CD14-positive monocyte (primary cell): ENCODE measurements around the gene BZW1. TPM values are rescaled to one million over a fixed set of nuclear protein-coding genes. Genes with fewer than 3 reads are reported as not detected.

ENCODE experiments used
- DNase-seq, 3 donors: peaks; one replicate each; pipeline ENCODE4 v3.0.0-alpha.2; 2011 to 2022
- H2AFZ ChIP-seq: 2 replicates; pipeline ENCODE4 v1.6.0; 2012; ENCODE audit warnings: mild to moderate bottlenecking, low read depth, low read length, inconsistent platforms; ENCODE audit not compliant: insufficient read depth, poor library complexity, severe bottlenecking
- H3K27ac ChIP-seq, 2 donors: 1 replicate in 1 of 2; 2 replicates in 1 of 2; pipeline ENCODE4 v1.5.1; 2012 to 2013; ENCODE audit warnings: low read length in 2 of 2, control low read depth in 1 of 2, inconsistent platforms in 1 of 2, low read depth in 1 of 2, mild to moderate bottlenecking in 1 of 2
- H3K27me3 ChIP-seq, 2 donors: one replicate each; pipeline versions ENCODE4 v1.6.0 to v1.6.1; 2011 to 2013; ENCODE audit warnings: low read length in 2 of 2; ENCODE audit not compliant: control insufficient read depth in 2 of 2, insufficient read depth in 2 of 2
- H3K36me3 ChIP-seq, 2 donors: replicated peaks in 1 of 2; 1 replicate in 1 of 2; 2 replicates in 1 of 2; pipeline versions ENCODE4 v1.5.1 to v1.6.1; 2012 to 2013; ENCODE audit warnings: low read length in 2 of 2, control low read depth in 1 of 2, inconsistent platforms in 1 of 2, mild to moderate bottlenecking in 1 of 2; ENCODE audit not compliant: insufficient read depth in 2 of 2, control insufficient read depth in 1 of 2
- H3K4me1 ChIP-seq, 2 donors: 1 replicate in 1 of 2; 2 replicates in 1 of 2; pipeline versions ENCODE4 v1.5.1 to v1.6.1; 2012 to 2013; ENCODE audit warnings: low read length in 2 of 2, control low read depth in 1 of 2, inconsistent platforms in 1 of 2, mild to moderate bottlenecking in 1 of 2, moderate library complexity in 1 of 2; ENCODE audit not compliant: insufficient read depth in 2 of 2, control insufficient read depth in 1 of 2
- H3K4me2 ChIP-seq: replicated peaks from 2 replicates; pipeline ENCODE3; 2012; ENCODE audit warnings: low read length, moderate library complexity, mild to moderate bottlenecking; ENCODE audit not compliant: poor library complexity, severe bottlenecking; ENCODE audit errors: extremely low read depth
- H3K4me3 ChIP-seq, 3 experiments: fragments of 200-600 bp in 1 of 3; sonication (generic) in 1 of 3; replicated peaks in 1 of 3; 1 replicate in 2 of 3; 2 replicates in 1 of 3; pipeline ENCODE4 v1.5.1; 2011 to 2013; ENCODE audit warnings: low read length in 3 of 3, mild to moderate bottlenecking in 3 of 3, control low read depth in 2 of 3, low read depth in 2 of 3, inconsistent platforms in 1 of 3, moderate library complexity in 1 of 3
- H3K79me2 ChIP-seq: 2 replicates; pipeline ENCODE4 v1.6.0; 2012; ENCODE audit warnings: mild to moderate bottlenecking, control low read depth, inconsistent platforms, low read length, moderate library complexity; ENCODE audit not compliant: insufficient read depth
- H3K9ac ChIP-seq: 2 replicates; pipeline ENCODE4 v1.6.0; 2017; ENCODE audit warnings: low read length, mild to moderate bottlenecking; ENCODE audit not compliant: insufficient read depth, poor library complexity, severe bottlenecking
- H3K9me3 ChIP-seq, 2 donors: replicated peaks in 1 of 2; 1 replicate in 1 of 2; 2 replicates in 1 of 2; pipeline versions ENCODE4 v1.5.1 to v1.6.1; 2012 to 2013; ENCODE audit warnings: low read length in 2 of 2, control low read depth in 1 of 2; ENCODE audit not compliant: control insufficient read depth in 1 of 2, insufficient read depth in 1 of 2
- H4K20me1 ChIP-seq: 2 replicates; pipeline ENCODE4 v1.6.0; 2012; ENCODE audit warnings: mild to moderate bottlenecking, low read length, control low read depth, moderate library complexity; ENCODE audit not compliant: insufficient read depth
- H3K27ac Mint-ChIP-seq, 7 donors: one replicate each; pipeline ENCODE4 v1.8.0; 2020; ENCODE audit warnings: mild to moderate bottlenecking in 7 of 7, mixed read lengths in 7 of 7, moderate library complexity in 6 of 7, inconsistent platforms in 2 of 7
- H3K27me3 Mint-ChIP-seq, 3 donors: one replicate each; pipeline ENCODE4 v1.8.0; 2021 to 2022; ENCODE audit warnings: low read depth in 3 of 3, mild to moderate bottlenecking in 3 of 3, mixed read lengths in 3 of 3, moderate library complexity in 3 of 3, inconsistent platforms in 1 of 3
- H3K36me3 Mint-ChIP-seq, 2 donors: one replicate each; pipeline ENCODE4 v1.8.0; 2020; ENCODE audit warnings: mixed read lengths in 2 of 2, inconsistent platforms in 1 of 2, mild to moderate bottlenecking in 1 of 2
- H3K4me1 Mint-ChIP-seq: one replicate; pipeline ENCODE4 v1.8.0; 2020; ENCODE audit warnings: mild to moderate bottlenecking, mixed read lengths
- H3K4me3 Mint-ChIP-seq, 2 donors: one replicate each; pipeline ENCODE4 v1.8.0; 2020; ENCODE audit warnings: mild to moderate bottlenecking in 2 of 2, mixed read lengths in 2 of 2, moderate library complexity in 1 of 2
- H3K9me3 Mint-ChIP-seq, 7 donors: one replicate each; pipeline ENCODE4 v1.8.0; 2020 to 2022; ENCODE audit warnings: mixed read lengths in 7 of 7, mild to moderate bottlenecking in 6 of 7, moderate library complexity in 6 of 7, inconsistent platforms in 2 of 7
- WGBS: methylation state at CpG from one replicate; pipeline ENCODE4 v1.1.5; 2013; ENCODE audit warnings: missing lambda C conversion rate; ENCODE audit not compliant: insufficient coverage; 5-methylcytosine and 5-hydroxymethylcytosine counted together
- intact Hi-C, 2 donors: fragments of 100-400 bp; cut with micrococcal nuclease; formaldehyde crosslinking; loops; one replicate each; pipeline versions ENCODE4 v1.15.0 to v1.15.1; 2023
- polyA plus RNA-seq, 3 donors: library from polyadenylated mRNA; depleted of rRNA in 1 of 3; unstranded in 2 of 3; stranded (reverse) in 1 of 3; fragments of 300-500 nt in 2 of 3; fragments of >200 nt in 1 of 3; fragmentation: Illumina TruSeq in 2 of 3; gene quantifications; 1 replicate in 2 of 3; 2 replicates in 1 of 3; pipeline ENCODE4 v1.2.3, GENCODE V29; 2012 to 2021
- TF ChIP-seq, protein P1 (sequence below): fragments of 200-600 bp; IDR thresholded peaks from one replicate; pipeline ENCODE4 v1.8.0; 2022; ENCODE audit warnings: antibody characterized with exemption, mild to moderate bottlenecking

Gene BZW1
- polyA plus RNA-seq, 3 donors, result 58.0 to 221 (median 202) TPM

DNA sequence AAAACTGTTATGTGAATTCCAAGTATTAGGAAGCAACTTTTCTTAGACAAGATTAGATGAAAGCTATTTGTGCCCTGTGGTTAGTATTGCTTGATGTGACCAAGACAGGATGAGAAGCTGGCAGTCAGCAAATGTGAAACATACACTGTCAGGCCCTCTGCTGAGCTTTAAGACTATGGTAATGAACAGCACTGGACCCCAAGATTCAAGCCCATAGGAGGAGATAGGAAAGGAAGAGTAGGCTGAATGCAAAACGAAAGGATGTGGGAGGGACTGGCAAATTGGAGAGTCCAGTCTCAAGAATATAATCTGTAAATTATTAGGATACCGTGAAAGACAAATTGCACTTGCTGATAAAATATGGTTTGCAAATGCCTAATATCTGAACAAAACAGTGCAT is 16.4 kb downstream of the BZW1 start:
- H3K27me3 Mint-ChIP-seq, result peaks cover 0 to 2% (median 1%) of the 10 kb centered on the region in 3 donors
- H4K20me1 ChIP-seq, result no peaks in the 10 kb centered on the region
- no peak overlapping the region for H3K9ac ChIP-seq
- TF ChIP-seq, protein P1, sequence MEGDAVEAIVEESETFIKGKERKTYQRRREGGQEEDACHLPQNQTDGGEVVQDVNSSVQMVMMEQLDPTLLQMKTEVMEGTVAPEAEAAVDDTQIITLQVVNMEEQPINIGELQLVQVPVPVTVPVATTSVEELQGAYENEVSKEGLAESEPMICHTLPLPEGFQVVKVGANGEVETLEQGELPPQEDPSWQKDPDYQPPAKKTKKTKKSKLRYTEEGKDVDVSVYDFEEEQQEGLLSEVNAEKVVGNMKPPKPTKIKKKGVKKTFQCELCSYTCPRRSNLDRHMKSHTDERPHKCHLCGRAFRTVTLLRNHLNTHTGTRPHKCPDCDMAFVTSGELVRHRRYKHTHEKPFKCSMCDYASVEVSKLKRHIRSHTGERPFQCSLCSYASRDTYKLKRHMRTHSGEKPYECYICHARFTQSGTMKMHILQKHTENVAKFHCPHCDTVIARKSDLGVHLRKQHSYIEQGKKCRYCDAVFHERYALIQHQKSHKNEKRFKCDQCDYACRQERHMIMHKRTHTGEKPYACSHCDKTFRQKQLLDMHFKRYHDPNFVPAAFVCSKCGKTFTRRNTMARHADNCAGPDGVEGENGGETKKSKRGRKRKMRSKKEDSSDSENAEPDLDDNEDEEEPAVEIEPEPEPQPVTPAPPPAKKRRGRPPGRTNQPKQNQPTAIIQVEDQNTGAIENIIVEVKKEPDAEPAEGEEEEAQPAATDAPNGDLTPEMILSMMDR, result no peak
- H3K4me1 Mint-ChIP-seq, result no peaks in the 10 kb centered on the region
- no peaks in the 10 kb centered on the region for H3K9me3 ChIP-seq
- H3K27me3 ChIP-seq, result no peaks in the 10 kb centered on the region
- H3K36me3 Mint-ChIP-seq, result peaks cover 8 to 12% of the 10 kb centered on the region in 2 donors
- intact Hi-C loops, result no loop called here
- no peak overlapping the region for H2AFZ ChIP-seq
- H3K79me2 ChIP-seq, result no peaks in the 10 kb centered on the region
- no peak overlapping the region for H3K27ac Mint-ChIP-seq
- no peaks in the 10 kb centered on the region for H3K4me1 ChIP-seq
- no peak overlapping the region for H3K4me2 ChIP-seq
- no peak overlapping the region for H3K27ac ChIP-seq
- no peak for DNase-seq
- H3K4me3 Mint-ChIP-seq, result no peak overlapping the region
- H3K36me3 ChIP-seq, result peaks cover 5 to 15% of the 10 kb centered on the region in 2 donors
- no peaks in the 10 kb centered on the region for H3K9me3 Mint-ChIP-seq
- WGBS, result 80% methylated on average over 1 of the region's 2 CpGs
- no peak overlapping the region for H3K4me3 ChIP-seq

DNA sequence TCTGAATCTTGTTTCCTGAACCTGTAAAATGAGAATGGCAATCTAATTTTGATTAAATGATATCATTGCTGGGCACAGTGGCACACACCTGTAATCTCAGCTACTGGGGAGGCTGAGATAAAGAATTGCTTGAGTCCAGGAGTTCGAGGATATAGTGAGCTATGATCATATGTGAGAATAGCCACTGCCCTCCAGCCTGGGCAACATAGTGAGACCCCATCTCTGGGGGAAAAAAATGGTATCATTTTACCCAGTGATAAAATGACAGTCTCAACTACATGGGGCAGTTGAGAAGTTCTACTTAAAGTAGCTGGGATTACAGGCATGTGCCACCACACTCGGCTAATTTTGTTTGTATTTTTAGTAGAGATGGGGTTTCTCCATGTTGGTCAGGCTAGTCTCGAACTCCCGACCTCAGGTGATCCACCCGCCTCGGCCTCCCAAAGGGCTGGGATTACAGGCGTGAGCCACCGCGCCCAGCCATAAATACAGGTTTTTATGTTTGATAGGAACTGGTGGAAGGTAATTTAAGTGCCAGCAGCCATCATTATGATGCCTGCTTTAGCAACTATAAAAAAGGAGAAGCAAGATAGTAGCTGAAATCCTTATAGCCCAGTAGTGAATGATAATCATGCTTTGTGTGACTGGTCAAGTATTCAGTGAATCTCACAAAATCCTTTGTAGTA is 17.0 kb downstream of the BZW1 start:
- no peak for DNase-seq
- peaks cover 5 to 14% of the 10 kb centered on the region in 2 donors for H3K36me3 ChIP-seq
- Mint-ChIP-seq H3K4me3 (no peak overlapping the region), H3K4me1 (no peaks in the 10 kb centered on the region), H3K27ac (no peak overlapping the region), H3K27me3 (peaks cover 0 to 2% (median 1%) of the 10 kb centered on the region in 3 donors), H3K9me3 (no peaks in the 10 kb centered on the region), H3K36me3 (peaks cover 8 to 12% of the 10 kb centered on the region in 2 donors)
- H3K27me3 ChIP-seq, result no peaks in the 10 kb centered on the region
- intact Hi-C loops, result no loop called here
- H3K4me3 ChIP-seq, result no peak overlapping the region
- WGBS, result 100% methylated on average over 3 of the region's 9 CpGs
- H3K9ac ChIP-seq, result no peak overlapping the region
- H4K20me1 ChIP-seq, result no peaks in the 10 kb centered on the region
- H3K4me1 ChIP-seq, result no peaks in the 10 kb centered on the region
- TF ChIP-seq, protein P1, result no peak
- H3K79me2 ChIP-seq, result no peaks in the 10 kb centered on the region
- H3K27ac ChIP-seq, result no peak overlapping the region
- H2AFZ ChIP-seq, result no peak overlapping the region
- H3K4me2 ChIP-seq, result no peak overlapping the region
- H3K9me3 ChIP-seq, result no peaks in the 10 kb centered on the region
